NCI-H2171 treated with DMSO at 0.1 percent for 48 hours (cell line): ENCODE results near the gene MFSD12.

Source experiments
- DNase-seq: peaks from one replicate; lab custom pipeline; 2025; lab: John Stamatoyannopoulos, UW

Gene MFSD12

GRCh38 chr19:3555653-3556422, 1.5 kb downstream of the MFSD12 start:
- DNase-seq = no peak

GRCh38 chr19:3554254-3555083, 2.9 kb downstream of the MFSD12 start:
- no peak for DNase-seq

- DNase-seq = no peak
These were observed 5.6 kb downstream of the MFSD12 start for GRCh38 chr19:3551792-3552095.

- DNase-seq = no peak
These were observed 6.2 kb downstream of the MFSD12 start for GRCh38 chr19:3550947-3551791.

GRCh38 chr19:3549816-3550215, 7.6 kb downstream of the MFSD12 start:
- no peak for DNase-seq

- DNase-seq = no peak
These were observed 8.8 kb downstream of the MFSD12 start for GRCh38 chr19:3548606-3549005.

GRCh38 chr19:3547767-3548282, 9.6 kb downstream of the MFSD12 start:
- DNase-seq = no peak

- no peak for DNase-seq
These were observed 10.1 kb downstream of the MFSD12 start for GRCh38 chr19:3547301-3547731.

- DNase-seq = no peak
These were observed 11.3 kb downstream of the MFSD12 start for GRCh38 chr19:3546119-3546518.

GRCh38 chr19:3545669-3546034, 11.7 kb downstream of the MFSD12 start:
- DNase-seq = no peak

GRCh38 chr19:3544742-3545668, 12.4 kb downstream of the MFSD12 start:
- no peak for DNase-seq

GRCh38 chr19:3544058-3544376, 13.4 kb downstream of the MFSD12 start:
- no peak for DNase-seq

- no peak for DNase-seq
These were observed 14.0 kb downstream of the MFSD12 start for GRCh38 chr19:3543150-3544057.

GRCh38 chr19:3539756-3540118, 17.6 kb downstream of the MFSD12 start:
- DNase-seq = no peak

- peak; percentile 37 for DNase-seq
These were observed 18.2 kb downstream of the MFSD12 start, which contains the start of gene TEKTIP1 for GRCh38 chr19:3538965-3539755. Gene TEKTIP1, plus strand, starts transcription at chr19:3539174. Its CDS starts 4 bp downstream, at chr19:3539178.

GRCh38 chr19:3538258-3538929, 19.0 kb downstream of the MFSD12 start:
- DNase-seq = no peak

- no peak for DNase-seq
These were observed 19.7 kb downstream of the MFSD12 start for GRCh38 chr19:3537438-3538240.

- DNase-seq = no peak
These were observed 20.3 kb downstream of the MFSD12 start for GRCh38 chr19:3537101-3537437.
